ENCODE results near the gene COL25A1. TPM values are rescaled to one million over a fixed set of nuclear protein-coding genes. Genes with fewer than 3 reads are reported as not detected.

COL25A1 gene
- total RNA-seq, 1 experiment from 2014 or later: 4.2 TPM

DNA sequence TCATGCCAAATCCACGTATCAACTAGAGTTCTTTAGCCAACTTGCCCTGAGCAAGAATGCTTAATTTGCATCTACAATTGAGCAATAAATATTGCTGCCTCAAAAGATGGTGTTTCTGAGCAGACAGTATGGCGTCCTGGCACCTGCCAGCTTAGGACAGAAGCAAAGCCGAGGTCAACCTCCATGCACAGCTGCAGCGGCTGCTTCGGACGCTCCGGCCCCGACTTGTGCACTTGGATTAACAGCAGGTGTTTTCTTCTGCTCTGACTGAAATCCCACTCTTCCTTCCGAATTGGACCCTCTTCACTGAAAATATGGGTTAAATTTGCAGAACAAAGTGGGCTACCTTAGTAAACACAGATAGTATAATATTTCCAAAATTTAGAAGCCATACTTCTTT is 324.4 kb downstream of the COL25A1 start:
- Histone ChIP-seq H3K9me3 (ENCODE audit: control insufficient read depth, low read depth, low read length) (no peaks in the 10 kb centered on the region), H2BK12ac (ENCODE audit: insufficient read length, low read depth, low read length) (no peak overlapping the region), H3K23me2 (ENCODE audit: insufficient read length, low read depth, low read length, poor library complexity, severe bottlenecking) (no peaks in the 10 kb centered on the region), H2AK5ac (ENCODE audit: insufficient read length, low read length) (no peak overlapping the region), H3K4ac (ENCODE audit: low read depth, low read length) (no peak overlapping the region), H2BK20ac (ENCODE audit: low read depth, low read length, poor library complexity, severe bottlenecking) (no peak overlapping the region), H4K8ac (replicated peaks; ENCODE audit: insufficient read length, low read depth, low read length) (no peak overlapping the region), H4K91ac (ENCODE audit: insufficient read length, low read depth, low read length) (no peak overlapping the region), H3K27ac (ENCODE audit: insufficient read length, low read depth, low read length) (no peak overlapping the region), H2BK5ac (ENCODE audit: insufficient read length, low read length) (no peak overlapping the region), H3K4me2 (ENCODE audit: insufficient read depth, insufficient read length, low read length) (no peak overlapping the region), H3T11ph (ENCODE audit: low read length) (no peak overlapping the region), H2BK15ac (ENCODE audit: low read depth, low read length) (no peak overlapping the region), H3K56ac (ENCODE audit: insufficient read length, low read depth, low read length) (no peak overlapping the region), H3K14ac (ENCODE audit: insufficient read depth, low read length) (no peak overlapping the region), H4K5ac (ENCODE audit: insufficient read length, low read depth, low read length) (no peak overlapping the region), H2AFZ (ENCODE audit: low read length) (no peak overlapping the region), H3K79me1 (ENCODE audit: insufficient read depth, low read depth, low read length, poor library complexity, severe bottlenecking) (no peaks in the 10 kb centered on the region), H3K9ac (ENCODE audit: extremely low read depth, insufficient read length, low read length) (no peak overlapping the region), H3K18ac (ENCODE audit: insufficient read length, low read depth, low read length) (no peak overlapping the region), H4K20me1 (ENCODE audit: control insufficient read depth, insufficient read depth, insufficient read length) (no peaks in the 10 kb centered on the region), H3K4me1 (ENCODE audit: insufficient read depth, low read length) (no peaks in the 10 kb centered on the region), H3K23ac (ENCODE audit: insufficient read length, low read depth, low read length) (no peak overlapping the region), H2BK120ac (ENCODE audit: low read depth, low read length, poor library complexity, severe bottlenecking) (no peak overlapping the region), H3K27me3 (ENCODE audit: insufficient read depth, low read length) (no peaks in the 10 kb centered on the region), H3K79me2 (ENCODE audit: insufficient read depth, low read length) (no peaks in the 10 kb centered on the region)
- WGBS (ENCODE audit: extremely low coverage, insufficient read length, low lambda C conversion rate): no CpG with 5 or more reads among the region's 9 CpGs
- H3K4me3 Mint-ChIP-seq: no peak overlapping the region
- no peaks in the 10 kb centered on the region for H3K36me3 Mint-ChIP-seq (ENCODE audit: insufficient read depth in 1 of 3, low read depth in 3 of 3)
- DNase-seq: no peak
- TF ChIP-seq, protein P1, sequence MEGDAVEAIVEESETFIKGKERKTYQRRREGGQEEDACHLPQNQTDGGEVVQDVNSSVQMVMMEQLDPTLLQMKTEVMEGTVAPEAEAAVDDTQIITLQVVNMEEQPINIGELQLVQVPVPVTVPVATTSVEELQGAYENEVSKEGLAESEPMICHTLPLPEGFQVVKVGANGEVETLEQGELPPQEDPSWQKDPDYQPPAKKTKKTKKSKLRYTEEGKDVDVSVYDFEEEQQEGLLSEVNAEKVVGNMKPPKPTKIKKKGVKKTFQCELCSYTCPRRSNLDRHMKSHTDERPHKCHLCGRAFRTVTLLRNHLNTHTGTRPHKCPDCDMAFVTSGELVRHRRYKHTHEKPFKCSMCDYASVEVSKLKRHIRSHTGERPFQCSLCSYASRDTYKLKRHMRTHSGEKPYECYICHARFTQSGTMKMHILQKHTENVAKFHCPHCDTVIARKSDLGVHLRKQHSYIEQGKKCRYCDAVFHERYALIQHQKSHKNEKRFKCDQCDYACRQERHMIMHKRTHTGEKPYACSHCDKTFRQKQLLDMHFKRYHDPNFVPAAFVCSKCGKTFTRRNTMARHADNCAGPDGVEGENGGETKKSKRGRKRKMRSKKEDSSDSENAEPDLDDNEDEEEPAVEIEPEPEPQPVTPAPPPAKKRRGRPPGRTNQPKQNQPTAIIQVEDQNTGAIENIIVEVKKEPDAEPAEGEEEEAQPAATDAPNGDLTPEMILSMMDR (conservative IDR thresholded peaks at IDR 0.05): no peak
- H3K4me1 Mint-ChIP-seq: peaks cover 4 to 11% of the 10 kb centered on the region in 2 experiments; a peak in 3 of 4 replicates
- H3K9me3 Mint-ChIP-seq: no peaks in the 10 kb centered on the region
- no peaks in the 10 kb centered on the region for H3K27me3 Mint-ChIP-seq (ENCODE audit: low read depth)
- H3K27ac Mint-ChIP-seq: no peak overlapping the region
